ENCODE data around the gene TLK1. TPM values are rescaled to one million over a fixed set of nuclear protein-coding genes. Genes with fewer than 3 reads are reported as not detected.

The TLK1 gene
- total RNA-seq, 2 experiments from 2014 or later: 29.7 to 150 TPM

- CTCF ChIA-PET (ENCODE audit: unreplicated experiment): no interaction called here
- intact Hi-C loops (cut with micrococcal nuclease; ENCODE audit: unreplicated experiment): no loop called here
- Histone ChIP-seq H3K9me3 (ENCODE audit: low read length) (no peaks in the 10 kb centered on the region), H3K79me2 (ENCODE audit: insufficient read depth, low read depth, low read length) (peaks cover 100% of the 10 kb centered on the region), H2AFZ (ENCODE audit: low read length) (no peak overlapping the region), H3K4me1 (ENCODE audit: insufficient read depth, low read length, poor library complexity, severe bottlenecking) (peaks cover 7% of the 10 kb centered on the region), H3K4me2 (ENCODE audit: low read length) (no peak overlapping the region), H3K4me3 (ENCODE audit: low read depth, low read length, poor library complexity, severe bottlenecking) (no peak overlapping the region), H3K27ac (ENCODE audit: low read depth, low read length, poor library complexity, severe bottlenecking) (no peak overlapping the region), H3K9me2 (ENCODE audit: insufficient read depth, low read length) (no peaks in the 10 kb centered on the region), H3K36me3 (ENCODE audit: insufficient read depth, low read length) (peaks cover 99% of the 10 kb centered on the region), H4K20me1 (ENCODE audit: insufficient read depth, low read length) (peaks cover 12% of the 10 kb centered on the region; the same call in 1 of the 2 replicates)
- no peak for TF ChIP-seq CTCF (conservative IDR thresholded peaks at IDR 0.05; ENCODE audit: low read length)
- TF ChIP-seq EZH2phosphoT487 (IDR thresholded peaks at IDR 0.05; ENCODE audit: borderline replicate concordance, low read depth, low read length): no peak
- no TSS peak for BruUV-seq (replicated peaks)
- no peak for DNase-seq (ENCODE audit: low spot score)
- POLR2A ChIA-PET: interaction anchor here (0.6 to 1.2 kb wide), 4 partner anchors 19 to 35 kb away, joined by 3 to 4 read pairs (median 3); no protein-coding TSS in a partner anchor
Measured at GRCh38 chr2:171109571-171109970, 51.1 kb downstream of the TLK1 start.

GRCh38 chr2:171109020-171109419, 51.7 kb downstream of the TLK1 start:
- no peak for DNase-seq (ENCODE audit: low spot score)
- ChIA-PET CTCF (ENCODE audit: unreplicated experiment) (interaction anchor here (0.6 kb wide), 1 partner anchor 290 kb away, joined by 3 read pairs; no protein-coding TSS in a partner anchor), POLR2A (interaction anchor here (0.6 to 1.2 kb wide), 5 partner anchors 19 to 145 kb away, joined by 3 to 4 read pairs (median 3); no protein-coding TSS in a partner anchor)
- TF ChIP-seq CTCF (conservative IDR thresholded peaks at IDR 0.05; ENCODE audit: low read length) (no peak), EZH2phosphoT487 (IDR thresholded peaks at IDR 0.05; ENCODE audit: borderline replicate concordance, low read depth, low read length) (no peak)
- H3K4me1 ChIP-seq (ENCODE audit: insufficient read depth, low read length, poor library complexity, severe bottlenecking): peaks cover 7% of the 10 kb centered on the region
- H3K36me3 ChIP-seq (ENCODE audit: insufficient read depth, low read length): peaks cover 97% of the 10 kb centered on the region
- H2AFZ ChIP-seq (ENCODE audit: low read length): no peak overlapping the region
- no peak overlapping the region for H3K27ac ChIP-seq (ENCODE audit: low read depth, low read length, poor library complexity, severe bottlenecking)
- intact Hi-C loops (cut with micrococcal nuclease; ENCODE audit: unreplicated experiment): no loop called here
- H3K4me3 ChIP-seq (ENCODE audit: low read depth, low read length, poor library complexity, severe bottlenecking): no peak overlapping the region
- H3K9me3 ChIP-seq (ENCODE audit: low read length): no peaks in the 10 kb centered on the region
- no TSS peak for BruUV-seq (replicated peaks)
- peaks cover 12% of the 10 kb centered on the region; the same call in 1 of the 2 replicates for H4K20me1 ChIP-seq (ENCODE audit: insufficient read depth, low read length)
- no peak overlapping the region for H3K4me2 ChIP-seq (ENCODE audit: low read length)
- no peaks in the 10 kb centered on the region for H3K9me2 ChIP-seq (ENCODE audit: insufficient read depth, low read length)
- H3K79me2 ChIP-seq (ENCODE audit: insufficient read depth, low read depth, low read length): peaks cover 100% of the 10 kb centered on the region

- BruUV-seq (replicated peaks): no TSS peak
- no peak overlapping the region for H3K4me3 ChIP-seq (ENCODE audit: low read depth, low read length, poor library complexity, severe bottlenecking)
- ChIA-PET CTCF (ENCODE audit: unreplicated experiment) (no interaction called here), POLR2A (no interaction called here)
- H3K9me2 ChIP-seq (ENCODE audit: insufficient read depth, low read length): no peaks in the 10 kb centered on the region
- peaks cover 7% of the 10 kb centered on the region for H3K4me1 ChIP-seq (ENCODE audit: insufficient read depth, low read length, poor library complexity, severe bottlenecking)
- H3K27ac ChIP-seq (ENCODE audit: low read depth, low read length, poor library complexity, severe bottlenecking): no peak overlapping the region
- H3K79me2 ChIP-seq (ENCODE audit: insufficient read depth, low read depth, low read length): peaks cover 100% of the 10 kb centered on the region
- peaks cover 93% of the 10 kb centered on the region for H3K36me3 ChIP-seq (ENCODE audit: insufficient read depth, low read length)
- no peak overlapping the region for H3K4me2 ChIP-seq (ENCODE audit: low read length)
- no peaks in the 10 kb centered on the region for H3K9me3 ChIP-seq (ENCODE audit: low read length)
- no peak for DNase-seq (ENCODE audit: low spot score)
- intact Hi-C loops (cut with micrococcal nuclease; ENCODE audit: unreplicated experiment): no loop called here
- TF ChIP-seq EZH2phosphoT487 (IDR thresholded peaks at IDR 0.05; ENCODE audit: borderline replicate concordance, low read depth, low read length): no peak
- no peak for TF ChIP-seq CTCF (conservative IDR thresholded peaks at IDR 0.05; ENCODE audit: low read length)
- H2AFZ ChIP-seq (ENCODE audit: low read length): no peak overlapping the region
- H4K20me1 ChIP-seq (ENCODE audit: insufficient read depth, low read length): peaks cover 13% of the 10 kb centered on the region; the same call in 1 of the 2 replicates
Measured at GRCh38 chr2:171107803-171108202, 52.9 kb downstream of the TLK1 start.
